Inferior parietal cortex (tissue), 1 donor: ENCODE results near the gene FHOD3.

Experiments
- DNase-seq: peaks from one replicate; pipeline ENCODE4 v3.0.0-alpha.2; 2016; ENCODE audit errors: extremely low spot score

FHOD3 gene

GRCh38 chr18:36297417-36298125 is at the start of gene FHOD3:
TSS of gene FHOD3 (plus strand) at chr18:36297713. CDS start at chr18:36297836, 123 bp downstream.
- DNase-seq, result peak; percentile 11

GRCh38 chr18:36249392-36249791 is 48.1 kb upstream of the FHOD3 start:
- DNase-seq, result no peak

GRCh38 chr18:36250827-36251226 is 46.7 kb upstream of the FHOD3 start:
- no peak for DNase-seq

GRCh38 chr18:36255072-36255698 is 42.3 kb upstream of the FHOD3 start:
- no peak for DNase-seq

GRCh38 chr18:36256094-36256493 is 41.4 kb upstream of the FHOD3 start:
- DNase-seq, result no peak

- DNase-seq, result no peak
These were observed 34.5 kb upstream of the FHOD3 start for GRCh38 chr18:36262971-36263370.

GRCh38 chr18:36264283-36264682 is 33.2 kb upstream of the FHOD3 start:
- no peak for DNase-seq

GRCh38 chr18:36265015-36265414 is 32.5 kb upstream of the FHOD3 start:
- no peak for DNase-seq

- no peak for DNase-seq
These were observed 28.4 kb upstream of the FHOD3 start for GRCh38 chr18:36269157-36269556.

- DNase-seq, result no peak
These were observed 26.4 kb upstream of the FHOD3 start for GRCh38 chr18:36271153-36271552.

GRCh38 chr18:36273347-36273746 is 24.2 kb upstream of the FHOD3 start:
- no peak for DNase-seq

GRCh38 chr18:36274083-36274715 is 23.3 kb upstream of the FHOD3 start:
- DNase-seq, result no peak

GRCh38 chr18:36275561-36275960 is 22.0 kb upstream of the FHOD3 start:
- no peak for DNase-seq

- no peak for DNase-seq
These were observed 18.5 kb upstream of the FHOD3 start for GRCh38 chr18:36279001-36279400.

GRCh38 chr18:36281936-36282335 is 15.6 kb upstream of the FHOD3 start:
- no peak for DNase-seq

- DNase-seq, result no peak
These were observed 14.1 kb upstream of the FHOD3 start for GRCh38 chr18:36283448-36283847.

GRCh38 chr18:36284268-36284667 is 13.2 kb upstream of the FHOD3 start:
- no peak for DNase-seq

GRCh38 chr18:36284671-36285295 is 12.7 kb upstream of the FHOD3 start:
- DNase-seq, result peak; percentile 90

- no peak for DNase-seq
These were observed 9.9 kb upstream of the FHOD3 start for GRCh38 chr18:36287653-36288052.

GRCh38 chr18:36288689-36289088 is 8.8 kb upstream of the FHOD3 start:
- no peak for DNase-seq

GRCh38 chr18:36294031-36294430 is 3.5 kb upstream of the FHOD3 start:
- no peak for DNase-seq

GRCh38 chr18:36295214-36295613 is 2.3 kb upstream of the FHOD3 start:
- DNase-seq, result no peak

- no peak for DNase-seq
These were observed 1.6 kb upstream of the FHOD3 start for GRCh38 chr18:36295880-36296301.
